Fibroblast of lung (primary cell): ENCODE data around the gene CYP2S1. TPM values are rescaled to one million over a fixed set of nuclear protein-coding genes. Genes with fewer than 3 reads are reported as not detected.

ENCODE experiments used
- DNase-seq, 2 donors: peaks; one replicate each; pipeline versions ENCODE4 v3.0.0 to v3.0.0-alpha.2; 2010; ENCODE audit warnings: low read depth in 2 of 2
- H2AFZ ChIP-seq: 2 replicates; pipeline ENCODE4 v1.5.1; 2012; ENCODE audit warnings: low read length, control low read depth, inconsistent platforms
- H3K27ac ChIP-seq: 2 replicates; pipeline ENCODE4 v1.5.1; 2011; ENCODE audit warnings: low read length, control low read depth; ENCODE audit not compliant: insufficient read depth
- H3K27me3 ChIP-seq: 2 replicates; pipeline ENCODE4 v1.5.1; 2011; ENCODE audit warnings: mild to moderate bottlenecking, low read length; ENCODE audit not compliant: control insufficient read depth, insufficient read depth
- H3K36me3 ChIP-seq: 2 replicates; pipeline ENCODE4 v1.5.1; 2011; ENCODE audit warnings: low read length; ENCODE audit not compliant: control insufficient read depth, insufficient read depth
- H3K4me1 ChIP-seq: 2 replicates; pipeline ENCODE4 v1.5.1; 2011; ENCODE audit warnings: low read length; ENCODE audit not compliant: control insufficient read depth, insufficient read depth; ENCODE audit errors: extremely low read depth
- H3K4me2 ChIP-seq: 2 replicates; pipeline ENCODE4 v1.5.1; 2011; ENCODE audit warnings: low read length, control low read depth; ENCODE audit not compliant: insufficient read depth; ENCODE audit errors: extremely low read depth
- H3K4me3 ChIP-seq, 4 experiments: fragments of 200-600 bp in 1 of 4; sonication (generic) in 1 of 4; replicated peaks in 1 of 4; 2 replicates each; pipeline ENCODE4 v1.5.1; 2011 to 2016; ENCODE audit warnings: low read length in 4 of 4, low read depth in 3 of 4, mild to moderate bottlenecking in 3 of 4, control low read depth in 2 of 4, inconsistent platforms in 1 of 4, mixed read lengths in 1 of 4; ENCODE audit not compliant: insufficient read depth in 1 of 4; ENCODE audit errors: control extremely low read depth in 1 of 4
- H3K79me2 ChIP-seq: 2 replicates; pipeline ENCODE4 v1.5.1; 2012; ENCODE audit warnings: mild to moderate bottlenecking, low read length, inconsistent platforms; ENCODE audit not compliant: control insufficient read depth, insufficient read depth
- H3K9ac ChIP-seq: 2 replicates; pipeline ENCODE4 v1.5.1; 2011; ENCODE audit warnings: mild to moderate bottlenecking, low read length, control low read depth; ENCODE audit not compliant: insufficient read depth
- H3K9me3 ChIP-seq: 2 replicates; pipeline ENCODE4 v1.5.1; 2012; ENCODE audit warnings: low read depth, low read length; ENCODE audit not compliant: control insufficient read depth, insufficient read depth
- H4K20me1 ChIP-seq: 2 replicates; pipeline ENCODE4 v1.5.1; 2011; ENCODE audit warnings: low read length; ENCODE audit not compliant: control insufficient read depth, insufficient read depth; ENCODE audit errors: extremely low read depth
- EZH2 ChIP-seq: IDR thresholded peaks from 2 replicates; pipeline ENCODE4 v1.5.1; 2012; ENCODE audit warnings: low read length, control low read depth, mild to moderate bottlenecking; ENCODE audit errors: missing control alignments
- polyA plus RNA-seq, 2 donors: library from polyadenylated mRNA; depleted of rRNA in 1 of 2; stranded (reverse) in 1 of 2; unstranded in 1 of 2; fragments of >200 nt; gene quantifications; 2 replicates each; pipeline ENCODE4 v1.2.1, GENCODE V29; 2011 to 2012; ENCODE audit warnings: missing spikeins in 1 of 2
- total RNA-seq: library from RNA; depleted of rRNA; stranded (reverse); fragments of >200 nt; gene quantifications from 2 replicates; pipeline ENCODE4 v1.2.1, GENCODE V29; 2014
- TF ChIP-seq, protein P1 (sequence below), 2 donors: IDR thresholded peaks in 1 of 2; conservative IDR thresholded peaks in 1 of 2; 1 replicate in 1 of 2; 2 replicates in 1 of 2; pipeline ENCODE4 v1.5.1; 2011 to 2012; ENCODE audit warnings: low read length in 2 of 2, control low read depth in 1 of 2, inconsistent platforms in 1 of 2, low read depth in 1 of 2, mild to moderate bottlenecking in 1 of 2

CYP2S1 gene
- total and polyA plus RNA-seq, 2 donors (not counting 1 experiment from before 2014, with no cell fraction given): 0.93 to 3.5 TPM

DNA sequence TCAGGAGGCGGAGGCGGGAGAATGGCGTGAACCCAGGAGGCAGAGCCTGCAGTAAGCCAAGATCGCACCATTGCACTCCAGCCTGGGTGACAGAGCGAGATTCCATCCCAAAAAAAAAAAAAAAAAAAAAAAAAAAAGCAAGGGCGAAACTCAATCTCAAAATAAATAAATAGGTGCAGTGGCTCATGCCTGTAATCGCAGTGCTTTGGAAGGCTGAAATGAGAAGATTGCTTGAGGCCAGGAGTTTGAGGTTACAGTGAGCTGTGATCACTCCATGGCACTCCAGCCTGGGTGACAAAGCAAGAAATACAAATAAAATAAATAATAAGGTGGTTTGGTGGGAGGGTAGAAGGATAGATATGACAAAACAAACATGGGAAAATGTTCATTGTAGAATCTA lies 39.0 kb upstream of the CYP2S1 start:
- Histone ChIP-seq H3K4me3 (no peak overlapping the region), H3K4me1 (no peaks in the 10 kb centered on the region), H3K4me2 (no peak overlapping the region), H4K20me1 (no peaks in the 10 kb centered on the region), H3K79me2 (no peaks in the 10 kb centered on the region), H2AFZ (no peak overlapping the region), H3K36me3 (no peaks in the 10 kb centered on the region), H3K27ac (no peak overlapping the region), H3K9ac (no peak overlapping the region), H3K9me3 (no peaks in the 10 kb centered on the region), H3K27me3 (no peaks in the 10 kb centered on the region)
- DNase-seq: no peak
- no peak for TF ChIP-seq EZH2
- TF ChIP-seq, protein P1, sequence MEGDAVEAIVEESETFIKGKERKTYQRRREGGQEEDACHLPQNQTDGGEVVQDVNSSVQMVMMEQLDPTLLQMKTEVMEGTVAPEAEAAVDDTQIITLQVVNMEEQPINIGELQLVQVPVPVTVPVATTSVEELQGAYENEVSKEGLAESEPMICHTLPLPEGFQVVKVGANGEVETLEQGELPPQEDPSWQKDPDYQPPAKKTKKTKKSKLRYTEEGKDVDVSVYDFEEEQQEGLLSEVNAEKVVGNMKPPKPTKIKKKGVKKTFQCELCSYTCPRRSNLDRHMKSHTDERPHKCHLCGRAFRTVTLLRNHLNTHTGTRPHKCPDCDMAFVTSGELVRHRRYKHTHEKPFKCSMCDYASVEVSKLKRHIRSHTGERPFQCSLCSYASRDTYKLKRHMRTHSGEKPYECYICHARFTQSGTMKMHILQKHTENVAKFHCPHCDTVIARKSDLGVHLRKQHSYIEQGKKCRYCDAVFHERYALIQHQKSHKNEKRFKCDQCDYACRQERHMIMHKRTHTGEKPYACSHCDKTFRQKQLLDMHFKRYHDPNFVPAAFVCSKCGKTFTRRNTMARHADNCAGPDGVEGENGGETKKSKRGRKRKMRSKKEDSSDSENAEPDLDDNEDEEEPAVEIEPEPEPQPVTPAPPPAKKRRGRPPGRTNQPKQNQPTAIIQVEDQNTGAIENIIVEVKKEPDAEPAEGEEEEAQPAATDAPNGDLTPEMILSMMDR (conservative IDR thresholded peaks at IDR 0.05 in 1 of 2, IDR thresholded peaks at IDR 0.05 in 1 of 2; ENCODE audit: low read depth in 1 of 2, low read length in 2 of 2): no peak

DNA sequence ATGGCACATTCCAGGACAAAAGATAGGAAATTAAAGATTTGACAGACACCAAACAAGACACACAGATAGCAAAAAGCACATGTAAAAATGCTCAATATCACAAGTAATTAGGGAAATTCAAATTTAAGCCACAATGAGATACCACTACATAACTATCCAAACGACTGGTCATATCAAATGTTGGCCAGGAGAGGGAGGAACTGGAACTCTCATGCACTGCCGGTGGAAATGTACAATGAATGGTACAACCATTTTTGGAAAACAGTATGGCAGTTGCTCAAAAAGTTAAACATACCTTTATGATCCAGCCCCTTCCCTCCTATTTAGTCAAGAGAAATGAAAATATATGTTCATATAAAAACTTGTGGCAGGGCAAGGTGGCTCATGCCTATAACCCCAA lies 36.8 kb upstream of the CYP2S1 start:
- no peak overlapping the region for H2AFZ ChIP-seq
- TF ChIP-seq, protein P1 (conservative IDR thresholded peaks at IDR 0.05 in 1 of 2, IDR thresholded peaks at IDR 0.05 in 1 of 2; ENCODE audit: low read depth in 1 of 2, low read length in 2 of 2): no peak
- TF ChIP-seq EZH2: no peak
- no peak overlapping the region for H3K4me2 ChIP-seq
- no peaks in the 10 kb centered on the region for H3K9me3 ChIP-seq
- H3K4me1 ChIP-seq: no peaks in the 10 kb centered on the region
- DNase-seq: no peak
- H3K4me3 ChIP-seq: no peak overlapping the region
- H3K36me3 ChIP-seq: no peaks in the 10 kb centered on the region
- H3K27me3 ChIP-seq: no peaks in the 10 kb centered on the region
- no peaks in the 10 kb centered on the region for H4K20me1 ChIP-seq
- H3K79me2 ChIP-seq: no peaks in the 10 kb centered on the region
- H3K27ac ChIP-seq: no peak overlapping the region
- no peak overlapping the region for H3K9ac ChIP-seq

DNA sequence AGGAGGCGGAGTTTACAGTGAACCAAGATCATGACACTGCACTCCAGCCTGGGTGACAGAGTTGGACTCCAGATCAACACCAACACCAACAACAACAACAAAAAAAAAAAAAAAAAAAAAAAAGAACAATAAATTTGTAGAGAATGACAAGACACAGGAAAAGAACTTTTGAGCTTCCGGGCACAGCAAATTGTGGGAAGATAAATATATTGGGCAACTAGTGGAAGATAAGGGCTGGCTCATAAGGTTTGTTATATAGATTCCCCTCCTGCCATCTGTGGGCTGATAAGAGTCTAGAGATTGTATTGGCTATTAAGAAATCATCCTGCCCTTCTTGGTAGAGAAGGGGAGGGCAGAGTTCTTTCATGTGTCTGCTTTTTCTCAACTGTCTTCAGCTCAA lies 33.1 kb upstream of the CYP2S1 start:
- Histone ChIP-seq H3K4me2 (no peak overlapping the region), H3K4me3 (no peak overlapping the region), H3K79me2 (no peaks in the 10 kb centered on the region), H3K27me3 (no peaks in the 10 kb centered on the region), H2AFZ (no peak overlapping the region), H3K9me3 (no peaks in the 10 kb centered on the region), H3K36me3 (no peaks in the 10 kb centered on the region), H3K9ac (no peak overlapping the region), H4K20me1 (no peaks in the 10 kb centered on the region), H3K4me1 (no peaks in the 10 kb centered on the region), H3K27ac (no peak overlapping the region)
- TF ChIP-seq EZH2: no peak
- DNase-seq: no peak
